Measurements from ENCODE around the gene LPCAT2.

DNA sequence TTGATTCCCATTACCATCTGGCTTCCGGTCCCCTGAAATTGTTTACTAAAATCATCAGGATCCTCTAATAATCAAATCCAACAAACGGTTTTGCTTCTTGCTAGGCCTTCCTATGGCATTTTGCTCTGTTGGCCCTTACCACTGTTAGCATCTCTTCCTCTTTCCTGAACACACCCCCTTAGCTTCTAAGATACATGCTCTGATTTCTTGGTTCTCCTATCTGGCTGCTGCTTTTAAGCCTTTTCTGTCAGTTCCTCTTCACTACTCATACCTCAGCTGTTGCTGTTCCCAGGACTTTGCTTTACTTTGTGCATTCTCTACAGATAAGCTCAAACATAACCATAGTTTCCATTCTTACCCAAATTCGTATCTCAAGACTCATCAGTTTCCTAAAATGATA lies 69.0 kb downstream of the LPCAT2 start:
- TF ChIP-seq POLR2AphosphoS5 (IDR thresholded peaks at IDR 0.05): no peak
- TF ChIP-seq, protein P1, sequence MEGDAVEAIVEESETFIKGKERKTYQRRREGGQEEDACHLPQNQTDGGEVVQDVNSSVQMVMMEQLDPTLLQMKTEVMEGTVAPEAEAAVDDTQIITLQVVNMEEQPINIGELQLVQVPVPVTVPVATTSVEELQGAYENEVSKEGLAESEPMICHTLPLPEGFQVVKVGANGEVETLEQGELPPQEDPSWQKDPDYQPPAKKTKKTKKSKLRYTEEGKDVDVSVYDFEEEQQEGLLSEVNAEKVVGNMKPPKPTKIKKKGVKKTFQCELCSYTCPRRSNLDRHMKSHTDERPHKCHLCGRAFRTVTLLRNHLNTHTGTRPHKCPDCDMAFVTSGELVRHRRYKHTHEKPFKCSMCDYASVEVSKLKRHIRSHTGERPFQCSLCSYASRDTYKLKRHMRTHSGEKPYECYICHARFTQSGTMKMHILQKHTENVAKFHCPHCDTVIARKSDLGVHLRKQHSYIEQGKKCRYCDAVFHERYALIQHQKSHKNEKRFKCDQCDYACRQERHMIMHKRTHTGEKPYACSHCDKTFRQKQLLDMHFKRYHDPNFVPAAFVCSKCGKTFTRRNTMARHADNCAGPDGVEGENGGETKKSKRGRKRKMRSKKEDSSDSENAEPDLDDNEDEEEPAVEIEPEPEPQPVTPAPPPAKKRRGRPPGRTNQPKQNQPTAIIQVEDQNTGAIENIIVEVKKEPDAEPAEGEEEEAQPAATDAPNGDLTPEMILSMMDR (IDR thresholded peaks at IDR 0.05): no peak
- no peak for TF ChIP-seq POLR2A (IDR thresholded peaks at IDR 0.05)
- TF ChIP-seq EP300 (IDR thresholded peaks at IDR 0.05): no peak
